Stimulated activated memory B cell treated with anti-CD40 and anti-IgM and Interleukin-4, amounts not matched to agents 10 μg/mL and 1 μg/mL and 100 μg/mL, for 72 hours (primary cell): ENCODE results near the gene GOLGA8B.
A peak's percentile ranks its signal among the peaks of the same experiment; 100 is the strongest.
"Not testable (repeated sequence)": the region's sequence is repeated elsewhere in the genome, so short reads cannot be mapped to it uniquely, and the experiment has no call there.

ENCODE experiments used
- ATAC-seq: fragments of 150-1000 bp; cut with Tn5 transposase; 2 replicates; pipeline ENCODE4 v1.10.0; 2021
- H3K27ac Mint-ChIP-seq: one replicate; pipeline ENCODE4 v1.8.0; 2022; ENCODE audit warnings: mild to moderate bottlenecking, mixed read lengths
- H3K27me3 Mint-ChIP-seq: one replicate; pipeline ENCODE4 v1.8.0; 2022; ENCODE audit warnings: mixed read lengths
- H3K36me3 Mint-ChIP-seq: one replicate; pipeline ENCODE4 v1.8.0; 2022; ENCODE audit warnings: mixed read lengths
- H3K4me1 Mint-ChIP-seq: one replicate; pipeline ENCODE4 v1.8.0; 2022; ENCODE audit warnings: mixed read lengths
- H3K4me3 Mint-ChIP-seq: one replicate; pipeline ENCODE4 v1.8.0; 2022; ENCODE audit warnings: mild to moderate bottlenecking, moderate library complexity, mixed read lengths
- H3K9me3 Mint-ChIP-seq: one replicate; pipeline ENCODE4 v1.8.0; 2022; ENCODE audit warnings: mixed read lengths

The GOLGA8B gene

DNA sequence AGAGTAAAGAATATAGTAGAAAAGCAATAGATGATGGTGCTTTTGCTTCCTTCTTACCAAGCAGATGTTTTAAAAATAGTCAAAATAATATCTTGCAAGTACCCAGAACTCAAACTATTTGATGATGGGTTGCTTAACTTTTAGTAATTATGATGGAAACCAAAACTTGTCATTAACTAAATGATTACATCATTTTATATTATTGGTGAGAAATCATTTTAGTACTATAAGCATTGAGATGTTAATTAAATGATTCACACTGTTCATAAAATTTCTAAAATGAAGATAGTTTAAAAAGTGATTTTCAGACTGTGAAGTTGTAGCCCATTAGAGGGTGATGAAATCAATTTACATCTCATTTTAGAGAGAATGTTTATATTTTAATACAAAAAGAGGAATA lies 24.4 kb upstream of the GOLGA8B start:
- peaks cover 49% of the 10 kb centered on the region for H3K27me3 Mint-ChIP-seq
- H3K4me3 Mint-ChIP-seq = no peak overlapping the region
- H3K9me3 Mint-ChIP-seq = peaks cover 2% of the 10 kb centered on the region
- H3K36me3 Mint-ChIP-seq = no peaks in the 10 kb centered on the region
- ATAC-seq = no peak
- peaks cover 6% of the 10 kb centered on the region for H3K4me1 Mint-ChIP-seq
- H3K27ac Mint-ChIP-seq = no peak overlapping the region

DNA sequence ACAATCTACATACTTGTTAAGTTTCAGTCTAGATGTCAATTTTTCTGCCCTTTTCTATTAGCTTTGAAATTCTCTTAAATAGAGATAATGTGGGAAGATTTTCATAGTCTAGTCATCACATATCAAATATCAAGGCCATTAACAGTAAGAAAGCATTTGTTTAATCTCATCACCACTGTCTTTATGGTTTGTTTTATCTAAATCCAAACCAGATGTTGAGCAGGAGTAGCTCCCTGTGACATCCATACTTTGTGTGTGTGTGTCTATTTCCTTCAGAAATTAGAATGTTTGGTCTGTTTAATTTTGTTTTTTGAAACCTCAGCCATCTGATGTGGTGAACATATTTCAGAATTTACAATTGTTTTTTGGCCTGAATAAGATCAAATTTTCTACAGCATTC lies 23.1 kb upstream of the GOLGA8B start:
- Mint-ChIP-seq H3K27ac (no peak overlapping the region), H3K27me3 (peaks cover 36% of the 10 kb centered on the region), H3K36me3 (no peaks in the 10 kb centered on the region), H3K4me1 (peaks cover 6% of the 10 kb centered on the region), H3K4me3 (no peak overlapping the region), H3K9me3 (peaks cover 2% of the 10 kb centered on the region)
- ATAC-seq = no peak

DNA sequence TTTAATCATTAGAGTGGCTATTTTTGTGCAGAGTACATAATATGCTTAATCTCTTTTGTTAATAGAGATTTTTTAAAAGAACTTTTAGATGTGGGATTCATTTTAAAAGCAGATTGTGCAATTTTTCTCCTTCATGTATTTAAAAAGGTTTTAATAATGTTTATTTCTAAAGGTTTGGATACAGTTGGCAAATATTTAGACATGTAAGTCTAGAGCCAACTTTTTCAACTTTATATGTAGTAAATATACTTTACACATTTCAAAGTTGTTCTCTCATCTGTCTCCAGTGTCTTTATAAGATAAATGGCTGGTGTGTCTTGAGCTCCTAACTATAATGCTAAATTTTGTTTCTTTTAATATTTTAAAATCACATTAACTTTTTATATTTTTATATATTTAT lies 22.7 kb upstream of the GOLGA8B start:
- peaks cover 32% of the 10 kb centered on the region for H3K27me3 Mint-ChIP-seq
- peaks cover 2% of the 10 kb centered on the region for H3K9me3 Mint-ChIP-seq
- no peak overlapping the region for H3K27ac Mint-ChIP-seq
- H3K36me3 Mint-ChIP-seq = no peaks in the 10 kb centered on the region
- no peak for ATAC-seq
- no peak overlapping the region for H3K4me3 Mint-ChIP-seq
- peaks cover 6% of the 10 kb centered on the region for H3K4me1 Mint-ChIP-seq

DNA sequence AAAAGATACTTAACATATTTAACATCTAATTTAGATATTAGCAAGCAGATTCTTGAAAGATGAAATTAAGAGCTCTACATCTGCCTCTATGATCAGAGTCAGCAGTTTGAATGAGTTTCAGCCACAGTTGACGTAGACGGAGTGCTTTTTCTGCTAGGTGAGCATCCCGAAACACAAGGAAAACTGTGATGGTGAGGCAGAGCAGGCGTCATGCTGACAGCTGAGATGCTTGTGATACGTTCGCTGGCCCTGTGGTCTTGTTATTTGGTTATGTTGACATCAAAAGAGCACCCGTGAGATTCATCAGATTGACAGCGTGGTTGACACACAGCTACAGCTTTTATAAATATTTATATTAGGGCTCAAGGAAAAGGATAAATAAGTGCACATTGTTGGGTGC lies 19.6 kb upstream of the GOLGA8B start:
- Mint-ChIP-seq H3K4me1 (no peaks in the 10 kb centered on the region), H3K9me3 (peaks cover 2% of the 10 kb centered on the region), H3K36me3 (no peaks in the 10 kb centered on the region), H3K27me3 (peaks cover 24% of the 10 kb centered on the region), H3K27ac (no peak overlapping the region), H3K4me3 (no peak overlapping the region)
- no peak for ATAC-seq

DNA sequence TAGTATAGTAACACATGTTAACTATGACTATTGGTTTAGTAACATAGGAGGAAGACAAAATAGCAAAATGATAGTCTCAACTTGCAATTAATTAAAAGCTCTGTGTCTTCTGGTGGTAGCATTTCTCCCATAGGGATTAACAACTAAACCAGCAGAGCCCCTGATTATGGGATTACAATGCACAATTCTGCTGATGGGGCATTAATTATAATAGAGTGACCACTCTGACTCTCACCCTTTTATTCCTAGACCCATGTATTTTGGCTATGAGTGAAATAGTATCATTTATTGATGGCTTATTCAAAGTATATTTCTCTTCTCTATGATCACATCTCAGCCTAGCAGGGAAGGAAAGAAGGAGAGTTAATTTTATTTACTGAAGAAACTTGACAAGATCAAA lies 17.5 kb upstream of the GOLGA8B start:
- Mint-ChIP-seq H3K27ac (no peak overlapping the region), H3K4me3 (no peak overlapping the region), H3K27me3 (peaks cover 24% of the 10 kb centered on the region), H3K9me3 (peaks cover 2% of the 10 kb centered on the region), H3K36me3 (no peaks in the 10 kb centered on the region), H3K4me1 (no peaks in the 10 kb centered on the region)
- ATAC-seq = no peak

DNA sequence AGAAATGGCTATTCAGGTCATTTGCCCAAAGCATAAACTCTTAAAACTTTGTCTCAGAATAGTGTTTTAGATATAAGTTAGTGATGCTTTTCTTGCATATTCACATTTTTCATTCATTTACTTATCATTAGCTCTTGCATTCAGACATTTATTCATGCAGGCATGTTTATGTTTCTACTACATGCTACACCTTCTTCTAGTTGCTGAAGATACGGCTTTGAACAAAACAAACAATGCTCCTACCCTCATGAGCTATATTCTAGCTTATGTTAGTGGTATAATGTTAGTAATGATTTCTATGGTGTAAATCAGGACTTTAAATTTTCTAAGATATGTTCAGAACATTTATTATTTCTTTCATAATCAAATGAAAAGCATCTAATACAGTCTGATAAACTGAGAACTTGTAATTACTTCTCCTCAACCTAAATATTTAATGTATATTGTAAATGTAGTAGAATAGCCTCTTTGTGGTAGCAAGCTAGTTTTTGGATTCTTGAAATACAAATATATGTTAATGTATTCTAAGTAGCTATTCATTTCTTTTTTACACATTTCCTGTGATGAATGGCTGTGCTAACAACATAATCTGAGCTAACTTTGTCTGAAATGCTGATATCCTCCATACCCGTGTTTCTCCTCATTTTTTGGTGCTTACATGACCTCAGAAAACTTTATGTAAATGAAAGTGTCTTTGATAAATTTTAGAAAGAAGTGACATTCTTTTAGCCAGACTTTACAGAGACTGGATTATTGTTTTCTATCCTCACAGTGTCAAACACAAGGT lies 15.5 kb upstream of the GOLGA8B start:
- no peaks in the 10 kb centered on the region for H3K4me1 Mint-ChIP-seq
- no peak overlapping the region for H3K4me3 Mint-ChIP-seq
- ATAC-seq = no peak

DNA sequence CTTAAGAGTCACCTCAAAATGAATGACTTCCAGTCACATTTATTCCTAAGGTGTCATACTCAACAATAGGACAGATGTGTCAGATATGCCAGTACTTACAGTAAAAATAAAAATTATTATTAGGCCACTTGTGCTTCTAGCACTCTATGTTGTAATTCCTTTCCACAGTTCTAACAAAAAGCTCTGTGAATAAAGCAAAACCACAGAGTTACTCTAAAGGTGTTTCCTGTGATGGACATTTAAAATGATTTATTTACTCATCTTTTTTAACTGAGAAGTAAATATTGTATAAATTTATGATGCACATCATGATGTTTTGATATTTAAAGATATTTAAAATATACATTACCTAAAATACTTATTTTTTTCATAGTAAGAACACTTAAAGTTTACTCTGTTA lies 13.9 kb upstream of the GOLGA8B start:
- Mint-ChIP-seq H3K4me3 (no peak overlapping the region), H3K27me3 (peaks cover 9% of the 10 kb centered on the region), H3K9me3 (no peaks in the 10 kb centered on the region), H3K36me3 (no peaks in the 10 kb centered on the region), H3K4me1 (no peaks in the 10 kb centered on the region), H3K27ac (no peak overlapping the region)
- ATAC-seq = no peak

More for the DNA sequence above, 15.5 kb upstream of the GOLGA8B start:
- Mint-ChIP-seq H3K27me3 (peaks cover 20% of the 10 kb centered on the region), H3K9me3 (peaks cover 2% of the 10 kb centered on the region), H3K36me3 (no peaks in the 10 kb centered on the region), H3K27ac (no peak overlapping the region)

DNA sequence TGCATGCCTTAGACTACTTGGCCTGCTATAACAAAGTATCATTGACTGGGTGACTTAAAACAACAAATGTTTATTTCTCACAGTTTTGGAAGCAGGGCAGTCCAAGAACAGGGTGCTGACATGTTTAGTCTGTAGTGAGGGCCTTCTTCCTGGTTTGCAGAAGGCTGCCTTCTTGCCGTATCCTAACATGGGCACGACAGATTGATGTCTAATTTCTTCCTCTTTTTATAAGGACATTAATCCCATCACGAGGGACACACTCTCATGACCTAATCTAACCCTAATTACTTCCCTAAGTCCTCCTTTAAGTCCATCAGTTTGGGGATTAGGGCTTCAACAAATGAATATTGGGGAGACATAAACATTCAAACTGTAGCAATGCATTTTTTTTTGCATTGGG lies 10.9 kb upstream of the GOLGA8B start:
- Mint-ChIP-seq H3K36me3 (no peaks in the 10 kb centered on the region), H3K4me1 (no peaks in the 10 kb centered on the region), H3K4me3 (no peak overlapping the region), H3K27me3 (no peaks in the 10 kb centered on the region), H3K9me3 (no peaks in the 10 kb centered on the region), H3K27ac (no peak overlapping the region)
- no peak for ATAC-seq

DNA sequence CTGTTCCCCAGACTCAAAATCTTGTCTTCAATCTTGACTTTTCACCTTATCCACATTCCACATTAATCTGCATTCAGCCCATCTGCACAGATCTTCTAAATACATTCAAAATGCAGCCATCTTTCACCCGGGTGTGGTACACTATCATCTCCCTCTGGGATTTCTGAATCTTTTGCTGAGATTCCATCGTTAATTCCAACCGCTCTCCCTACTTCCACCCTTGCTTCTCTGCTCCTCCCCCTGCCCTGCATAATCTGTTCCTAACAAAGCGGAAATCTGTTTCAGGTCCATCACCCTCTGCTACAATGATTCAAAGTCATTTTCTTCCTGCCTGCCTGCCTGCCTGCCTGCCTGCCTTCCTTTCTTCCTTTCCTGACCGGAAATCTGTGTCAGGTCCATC lies 7.9 kb upstream of the GOLGA8B start:
- Mint-ChIP-seq H3K9me3 (no peaks in the 10 kb centered on the region), H3K4me1 (peaks cover 6% of the 10 kb centered on the region), H3K36me3 (no peaks in the 10 kb centered on the region), H3K27me3 (no peaks in the 10 kb centered on the region), H3K4me3 (no peak overlapping the region), H3K27ac (no peak overlapping the region)
- ATAC-seq = no peak

DNA sequence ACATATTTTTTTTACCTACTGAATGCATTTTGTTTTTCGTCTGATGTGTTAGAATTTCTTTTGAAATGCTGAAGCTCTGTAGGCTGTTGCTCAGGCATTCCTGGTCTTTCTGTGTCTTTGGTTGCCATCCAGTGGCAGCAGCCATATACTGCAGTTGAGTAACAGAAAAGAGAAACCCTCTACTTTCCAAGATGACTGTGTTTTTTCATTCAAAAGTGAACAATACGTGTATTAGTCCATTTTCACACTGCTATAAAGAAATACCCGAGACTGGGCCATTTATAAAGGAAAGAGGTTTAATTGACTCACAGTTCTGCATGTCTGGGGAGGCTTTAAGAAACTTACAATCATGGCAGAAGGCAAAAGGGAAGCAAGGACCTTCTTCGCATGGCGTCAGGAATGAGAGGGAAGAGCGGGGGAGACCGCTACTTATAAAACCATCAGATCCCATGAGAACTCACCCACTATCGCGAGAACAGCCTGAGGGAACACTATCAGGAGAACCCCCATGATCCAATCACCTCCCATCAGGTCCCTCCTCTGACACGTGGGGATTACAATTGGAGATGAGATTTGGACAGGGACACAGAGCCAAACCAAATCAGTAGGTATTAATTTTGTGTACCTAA lies 4.7 kb upstream of the GOLGA8B start:
- peak overlapping the region; percentile 71 for H3K27ac Mint-ChIP-seq
- no peaks in the 10 kb centered on the region for H3K9me3 Mint-ChIP-seq
- H3K27me3 Mint-ChIP-seq = no peaks in the 10 kb centered on the region
- no peaks in the 10 kb centered on the region for H3K36me3 Mint-ChIP-seq
- peaks cover 12% of the 10 kb centered on the region for H3K4me1 Mint-ChIP-seq
- peak overlapping the region; percentile 70 for H3K4me3 Mint-ChIP-seq
- ATAC-seq = peak; percentile 45

DNA sequence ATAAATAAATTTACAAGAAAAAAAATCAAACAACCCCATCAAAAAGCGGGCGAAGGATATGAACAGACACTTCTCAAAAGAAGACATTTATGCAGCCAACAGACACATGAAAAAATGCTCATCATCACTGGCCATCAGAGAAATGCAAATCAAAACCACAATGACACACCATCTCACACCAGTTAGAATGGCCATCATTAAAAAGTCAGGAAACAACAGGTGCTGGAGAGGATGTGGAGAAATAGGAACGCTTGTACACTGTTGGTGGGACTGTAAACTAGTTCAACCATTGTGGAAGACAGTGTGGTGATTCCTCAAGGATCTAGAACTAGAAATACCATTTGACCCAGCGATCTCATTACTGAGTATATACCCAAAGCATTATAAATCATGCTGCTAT lies 2.5 kb upstream of the GOLGA8B start:
- not testable (repeated sequence) for H3K4me3 Mint-ChIP-seq, H3K36me3 Mint-ChIP-seq, H3K27me3 Mint-ChIP-seq, H3K9me3 Mint-ChIP-seq, H3K27ac Mint-ChIP-seq, ATAC-seq
- peaks cover 32% of the 10 kb centered on the region for H3K4me1 Mint-ChIP-seq

DNA sequence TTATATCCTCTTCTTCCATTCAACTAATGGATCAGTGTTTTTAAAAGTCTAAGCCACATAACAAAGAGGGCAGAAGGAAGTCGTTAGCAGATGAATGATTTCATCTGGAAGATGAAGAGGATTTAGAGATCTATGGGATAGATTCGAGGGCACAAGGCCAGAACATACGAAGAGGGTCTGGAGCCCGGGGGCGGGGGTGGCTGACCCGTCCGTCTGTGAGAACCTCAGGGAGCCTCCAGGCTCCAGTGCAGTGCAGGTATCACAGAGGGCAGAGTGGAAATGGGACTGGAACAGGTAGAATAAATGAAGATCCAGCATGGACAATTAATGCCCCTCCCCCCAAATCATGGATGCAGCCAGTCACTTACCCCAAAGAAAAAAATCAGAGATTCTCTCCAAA lies 1.5 kb upstream of the GOLGA8B start:
- Mint-ChIP-seq H3K36me3 (no peaks in the 10 kb centered on the region), H3K27me3 (no peaks in the 10 kb centered on the region), H3K4me3 (no peak overlapping the region), H3K27ac (no peak overlapping the region), H3K4me1 (peaks cover 35% of the 10 kb centered on the region), H3K9me3 (no peaks in the 10 kb centered on the region)
- ATAC-seq = no peak

DNA sequence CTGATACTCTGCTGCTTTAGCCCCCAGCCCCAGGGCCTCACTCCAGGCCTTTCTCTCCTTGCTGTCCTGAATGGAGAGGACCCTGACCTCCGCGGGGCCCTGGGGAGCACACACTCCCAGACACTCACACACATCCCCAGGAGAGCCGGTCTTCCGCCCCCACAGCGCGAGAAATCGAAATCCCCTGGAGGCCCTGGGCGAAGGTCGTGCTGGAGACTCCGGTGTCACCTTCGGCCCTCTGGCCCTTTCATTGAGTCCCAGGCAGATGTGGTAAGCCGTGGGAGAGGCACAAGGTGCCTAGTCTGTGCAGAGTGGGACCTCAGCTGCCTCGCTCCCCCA lies 848 bp upstream of the GOLGA8B start:
- no peaks in the 10 kb centered on the region for H3K9me3 Mint-ChIP-seq
- H3K27ac Mint-ChIP-seq = peak overlapping the region; percentile 66
- no peaks in the 10 kb centered on the region for H3K36me3 Mint-ChIP-seq
- H3K4me3 Mint-ChIP-seq = peak overlapping the region; percentile 93
- peaks cover 42% of the 10 kb centered on the region for H3K4me1 Mint-ChIP-seq
- no peak for ATAC-seq
- H3K27me3 Mint-ChIP-seq = no peaks in the 10 kb centered on the region

DNA sequence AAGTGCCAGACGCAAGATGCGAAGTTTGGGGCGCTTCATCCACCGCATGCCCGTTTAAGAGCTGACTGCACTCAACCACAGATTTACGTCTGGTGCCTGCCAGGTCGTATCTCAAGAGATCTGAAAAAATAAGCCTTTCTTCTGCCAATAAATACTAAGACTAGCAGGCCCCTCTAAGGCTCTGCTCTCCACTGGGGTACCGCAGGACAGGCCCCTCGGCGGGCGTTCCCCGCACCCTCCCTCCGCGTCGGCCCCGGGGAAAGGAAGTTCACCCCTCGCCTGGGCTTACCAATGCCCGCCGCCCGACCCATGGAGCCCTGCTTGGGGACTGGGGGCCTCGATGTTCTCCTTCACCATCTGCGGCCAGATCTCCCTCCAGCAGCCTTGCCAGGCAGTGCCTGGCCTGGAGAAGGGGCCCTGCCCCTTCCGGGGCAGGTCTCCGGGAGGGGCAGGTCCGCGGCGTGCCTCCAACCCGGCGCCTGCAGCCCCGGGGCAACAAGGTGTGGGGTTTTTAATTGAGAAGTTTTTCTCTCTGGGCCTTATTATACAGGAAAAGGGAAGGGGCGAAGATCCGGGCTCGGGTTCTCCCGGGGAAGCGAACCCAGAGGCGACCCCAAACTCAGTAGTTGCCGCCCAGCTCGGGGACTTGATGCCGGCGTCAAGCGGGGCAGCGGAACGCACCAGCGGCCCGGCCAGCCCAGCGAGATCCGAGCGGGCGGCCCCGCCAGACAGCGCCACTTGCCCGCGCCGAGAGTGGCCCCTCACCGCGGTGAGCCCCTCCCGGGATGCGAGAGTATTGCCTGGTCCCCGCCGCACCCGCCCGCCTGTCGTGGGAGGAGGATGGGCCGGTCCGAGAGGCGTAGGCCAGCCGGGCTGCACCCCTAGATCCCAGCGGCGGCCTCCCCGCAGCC lies 735 bp downstream of the GOLGA8B start:
- Mint-ChIP-seq H3K27me3 (no peaks in the 10 kb centered on the region), H3K4me3 (peak overlapping the region; percentile 94), H3K27ac (peak overlapping the region; percentile 81), H3K36me3 (peaks cover 14% of the 10 kb centered on the region), H3K9me3 (no peaks in the 10 kb centered on the region), H3K4me1 (peaks cover 51% of the 10 kb centered on the region)
- ATAC-seq = peak; percentile 77

DNA sequence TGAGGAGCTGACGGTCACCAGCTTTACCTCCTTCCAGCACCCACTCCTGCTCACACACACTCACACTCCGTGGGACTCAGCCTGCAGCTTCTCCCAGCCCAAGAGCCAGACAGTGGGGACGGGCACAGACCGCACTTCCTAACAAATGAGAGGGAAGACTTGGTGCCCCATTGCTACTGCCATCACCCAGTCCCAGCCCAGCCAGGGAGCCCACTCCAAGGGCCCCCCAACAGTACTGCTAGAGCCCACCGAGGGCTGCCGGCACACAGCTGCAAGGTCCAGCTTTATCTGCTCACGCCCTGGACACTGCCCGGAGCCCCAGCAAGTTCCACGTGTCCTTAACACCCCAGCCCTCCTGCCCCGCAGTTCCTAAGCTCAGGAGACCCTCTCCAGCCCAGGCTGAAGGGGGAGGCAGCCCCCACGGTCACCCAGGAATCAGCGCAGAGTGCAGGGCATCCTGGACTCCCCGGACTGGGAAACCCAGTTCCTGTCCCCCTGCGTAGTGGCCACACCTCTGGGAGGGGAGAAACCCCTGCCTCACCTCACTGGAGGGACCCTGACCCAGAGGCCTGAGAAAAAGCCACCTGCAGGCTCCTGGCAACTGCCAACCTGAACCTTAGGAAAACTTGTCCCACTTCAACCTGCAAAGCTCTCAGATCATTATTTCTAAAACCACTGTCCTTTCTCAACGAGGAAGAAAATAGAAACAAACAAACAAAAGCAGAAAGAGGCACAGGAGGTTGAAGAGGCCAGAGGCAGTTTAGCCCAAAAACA lies 1.6 kb downstream of the GOLGA8B start:
- Mint-ChIP-seq H3K27ac (peak overlapping the region; percentile 81), H3K36me3 (peaks cover 14% of the 10 kb centered on the region), H3K4me3 (peak overlapping the region; percentile 94), H3K4me1 (peaks cover 59% of the 10 kb centered on the region)
- ATAC-seq, H3K9me3 Mint-ChIP-seq, H3K27me3 Mint-ChIP-seq: not testable (repeated sequence)
